ENCODE results near the gene CCDC126. TPM values are rescaled to one million over a fixed set of nuclear protein-coding genes. Genes with fewer than 3 reads are reported as not detected.
"Not testable (repeated sequence)": the region's sequence is repeated elsewhere in the genome, so short reads cannot be mapped to it uniquely, and the experiment has no call there.

The CCDC126 gene
- total RNA-seq, 1 experiment from 2014 or later, result 11.0 TPM

GRCh38 chr7:23664122-23664521 is 66.9 kb downstream of the CCDC126 start:
- TF ChIP-seq CTCF (IDR thresholded peaks at IDR 0.05; ENCODE audit: unreplicated experiment), result no peak
- H3K9me3 Mint-ChIP-seq (ENCODE audit: low read depth, unreplicated experiment), result no peaks in the 10 kb centered on the region
- DNase-seq, result no peak
- CTCF ChIA-PET, result no interaction called here
- intact Hi-C loops (cut with micrococcal nuclease; ENCODE audit: unreplicated experiment), result no loop called here
- H3K4me3 Mint-ChIP-seq (ENCODE audit: low read depth, unreplicated experiment), result no peak overlapping the region
- no peak overlapping the region for H3K27ac Mint-ChIP-seq (ENCODE audit: unreplicated experiment)
- H3K36me3 Mint-ChIP-seq (ENCODE audit: insufficient read depth, unreplicated experiment), result no peaks in the 10 kb centered on the region
- H3K27me3 Mint-ChIP-seq (ENCODE audit: unreplicated experiment), result no peaks in the 10 kb centered on the region
- H3K4me1 Mint-ChIP-seq (ENCODE audit: low read depth, unreplicated experiment), result no peaks in the 10 kb centered on the region
- BruUV-seq (replicated peaks), result no TSS peak

GRCh38 chr7:23672033-23672432 is 74.9 kb downstream of the CCDC126 start:
- no peaks in the 10 kb centered on the region for H3K27me3 Mint-ChIP-seq (ENCODE audit: unreplicated experiment)

GRCh38 chr7:23679898-23680413 is 82.8 kb downstream of the CCDC126 start, which contains the start of gene FAM221A:
Gene FAM221A (plus strand): TSS chr7:23680199. CDS start chr7:23680219, 20 bp downstream.
- H3K27ac Mint-ChIP-seq (ENCODE audit: unreplicated experiment), result peak within 1 kb of the TSS; percentile 75
- CTCF ChIA-PET, result interaction anchor here (0.5 to 1.7 kb wide), 5 partner anchors 12 to 297 kb away, joined by 3 to 4 read pairs (median 3); partner anchors contain the start of gene CCDC126
- peaks cover 29% of the 10 kb centered on the region for H3K36me3 Mint-ChIP-seq (ENCODE audit: insufficient read depth, unreplicated experiment)
- H3K9me3 Mint-ChIP-seq (ENCODE audit: low read depth, unreplicated experiment), result no peaks in the 10 kb centered on the region
- peak; percentile 95 for TF ChIP-seq CTCF (IDR thresholded peaks at IDR 0.05; ENCODE audit: unreplicated experiment)
- H3K4me3 Mint-ChIP-seq (ENCODE audit: low read depth, unreplicated experiment), result peak within 1 kb of the TSS; percentile 94
- intact Hi-C loops (cut with micrococcal nuclease; ENCODE audit: unreplicated experiment), result loop anchor here (5.0 kb wide), 1 partner anchor 83 kb away; the partner anchor contains the start of gene CCDC126
- no peaks in the 10 kb centered on the region for H3K27me3 Mint-ChIP-seq (ENCODE audit: unreplicated experiment)
- no TSS peak for BruUV-seq (replicated peaks)
- H3K4me1 Mint-ChIP-seq (ENCODE audit: low read depth, unreplicated experiment), result peaks cover 29% of the 10 kb centered on the region
- DNase-seq, result peak; percentile 95

More at GRCh38 chr7:23672033-23672432, 74.9 kb downstream of the CCDC126 start:
- Mint-ChIP-seq H3K27ac (ENCODE audit: unreplicated experiment) (no peak overlapping the region), H3K36me3 (ENCODE audit: insufficient read depth, unreplicated experiment) (no peaks in the 10 kb centered on the region), H3K4me3 (ENCODE audit: low read depth, unreplicated experiment) (no peak overlapping the region), H3K4me1 (ENCODE audit: low read depth, unreplicated experiment) (no peaks in the 10 kb centered on the region), H3K9me3 (ENCODE audit: low read depth, unreplicated experiment) (no peaks in the 10 kb centered on the region)
- CTCF ChIA-PET, result no interaction called here
- DNase-seq, result no peak
- no TSS peak for BruUV-seq (replicated peaks)
- intact Hi-C loops (cut with micrococcal nuclease; ENCODE audit: unreplicated experiment), result no loop called here
- TF ChIP-seq CTCF (IDR thresholded peaks at IDR 0.05; ENCODE audit: unreplicated experiment), result no peak

GRCh38 chr7:23680414-23681405 is 83.5 kb downstream of the CCDC126 start:
- peak; percentile 89 for DNase-seq
- TSS peak; percentile 95 for BruUV-seq (replicated peaks)
- Mint-ChIP-seq H3K27me3 (ENCODE audit: unreplicated experiment) (no peaks in the 10 kb centered on the region), H3K4me3 (ENCODE audit: low read depth, unreplicated experiment) (peak overlapping the region; percentile 94), H3K27ac (ENCODE audit: unreplicated experiment) (peak overlapping the region; percentile 75), H3K9me3 (ENCODE audit: low read depth, unreplicated experiment) (no peaks in the 10 kb centered on the region), H3K36me3 (ENCODE audit: insufficient read depth, unreplicated experiment) (peaks cover 35% of the 10 kb centered on the region), H3K4me1 (ENCODE audit: low read depth, unreplicated experiment) (peaks cover 37% of the 10 kb centered on the region)
- CTCF ChIA-PET, result interaction anchor here (0.5 to 1.7 kb wide), 7 partner anchors 13 to 372 kb away, joined by 3 to 4 read pairs (median 3); partner anchors contain the start of gene CCDC126
- TF ChIP-seq CTCF (IDR thresholded peaks at IDR 0.05; ENCODE audit: unreplicated experiment), result no peak
- intact Hi-C loops (cut with micrococcal nuclease; ENCODE audit: unreplicated experiment), result loop anchor here (5.0 kb wide), 1 partner anchor 83 kb away; the partner anchor contains the start of gene CCDC126

GRCh38 chr7:23684041-23684440 is 86.9 kb downstream of the CCDC126 start:
- peaks cover 50% of the 10 kb centered on the region for H3K36me3 Mint-ChIP-seq (ENCODE audit: insufficient read depth, unreplicated experiment)
- peak overlapping the region; percentile 30 for H3K4me3 Mint-ChIP-seq (ENCODE audit: low read depth, unreplicated experiment)
- H3K27me3 Mint-ChIP-seq (ENCODE audit: unreplicated experiment); DNase-seq; H3K9me3 Mint-ChIP-seq (ENCODE audit: low read depth, unreplicated experiment); BruUV-seq (replicated peaks): not testable (repeated sequence)
- peak overlapping the region; percentile 94 for H3K27ac Mint-ChIP-seq (ENCODE audit: unreplicated experiment)
- intact Hi-C loops (cut with micrococcal nuclease; ENCODE audit: unreplicated experiment), result loop anchor here (5.0 kb wide), 1 partner anchor 87 kb away; the partner anchor contains the start of gene CCDC126
- CTCF ChIA-PET, result interaction anchor here (0.5 to 1.0 kb wide), 2 partner anchors 42 to 184 kb away, joined by 3 read pairs; no protein-coding TSS in a partner anchor
- peaks cover 54% of the 10 kb centered on the region for H3K4me1 Mint-ChIP-seq (ENCODE audit: low read depth, unreplicated experiment)
